Endometrial microvascular endothelial cells (primary cell): ENCODE results near the gene AKR1E2. TPM values are rescaled to one million over a fixed set of nuclear protein-coding genes. Genes with fewer than 3 reads are reported as not detected.

Experiments
- in situ Hi-C: cut with HindIII; loops from 2 replicates; pipeline ENCODE4 v1.10.0; 2017; ENCODE audit warnings: low sequenced_read_pairs, low pct_unique_long_range_greater_than_20kb; ENCODE audit errors: inconsistent ontology term
- total RNA-seq: library from RNA; depleted of rRNA; stranded (reverse); fragments of >200 nt; gene quantifications from one replicate; pipeline ENCODE4 v1.2.3, GENCODE V29; 2015; ENCODE audit errors: inconsistent ontology term

AKR1E2 gene
- total RNA-seq, 1 donor from 2014 or later, result 9.8 TPM

- in situ Hi-C loops, result no loop called here
These were observed 41.7 kb downstream of the AKR1E2 start for GRCh38 chr10:4867520-4868356.

DNA sequence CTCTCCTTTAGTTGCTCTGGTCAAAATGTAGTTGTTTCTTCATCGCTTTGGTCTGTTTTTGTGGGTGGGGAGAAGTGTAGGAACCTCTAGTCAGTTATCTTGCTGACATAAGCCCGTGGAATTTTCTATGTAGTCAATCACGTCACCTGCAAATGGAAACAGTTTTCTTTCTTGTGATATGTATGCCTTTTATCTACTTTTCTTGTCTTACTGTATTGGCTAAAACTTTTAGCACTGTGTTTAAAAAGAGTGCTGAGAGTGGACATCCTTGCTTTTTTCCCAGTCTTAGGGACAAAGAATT is 42.3 kb downstream of the AKR1E2 start:
- in situ Hi-C loops, result no loop called here

- in situ Hi-C loops, result no loop called here
These were observed 56.7 kb downstream of the AKR1E2 start for GRCh38 chr10:4882704-4883078.

DNA sequence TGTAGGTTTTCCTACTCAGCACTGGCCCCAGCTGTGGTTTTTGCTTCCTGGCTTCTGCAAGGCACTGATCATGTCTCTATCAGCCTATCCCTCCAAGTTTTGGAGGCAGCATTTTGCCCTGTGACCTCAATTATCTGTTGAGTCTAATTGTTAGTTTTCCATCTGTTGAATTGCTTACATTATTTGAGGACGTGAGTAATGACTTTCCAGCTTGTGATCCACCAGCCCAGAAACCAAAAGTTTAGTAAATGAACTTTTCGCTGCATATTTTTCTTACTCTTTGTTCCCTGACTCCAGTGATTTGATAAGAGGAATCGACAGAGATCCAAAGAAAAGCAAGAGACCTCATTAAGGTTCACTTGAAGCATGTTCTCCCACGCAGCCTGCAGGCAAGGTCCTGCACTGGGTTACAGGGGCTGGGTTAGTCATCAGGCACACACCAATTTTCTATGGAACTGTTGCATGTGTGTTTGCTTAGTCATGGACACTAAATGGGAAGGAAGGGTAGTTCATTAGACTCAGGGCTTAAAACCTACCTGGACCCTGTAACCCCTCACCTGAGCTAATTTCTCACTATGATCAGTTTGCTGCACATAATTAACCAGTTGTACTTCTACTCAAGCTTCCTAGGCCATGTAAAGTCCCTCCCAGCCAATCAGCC is 57.2 kb downstream of the AKR1E2 start:
- in situ Hi-C loops, result no loop called here

DNA sequence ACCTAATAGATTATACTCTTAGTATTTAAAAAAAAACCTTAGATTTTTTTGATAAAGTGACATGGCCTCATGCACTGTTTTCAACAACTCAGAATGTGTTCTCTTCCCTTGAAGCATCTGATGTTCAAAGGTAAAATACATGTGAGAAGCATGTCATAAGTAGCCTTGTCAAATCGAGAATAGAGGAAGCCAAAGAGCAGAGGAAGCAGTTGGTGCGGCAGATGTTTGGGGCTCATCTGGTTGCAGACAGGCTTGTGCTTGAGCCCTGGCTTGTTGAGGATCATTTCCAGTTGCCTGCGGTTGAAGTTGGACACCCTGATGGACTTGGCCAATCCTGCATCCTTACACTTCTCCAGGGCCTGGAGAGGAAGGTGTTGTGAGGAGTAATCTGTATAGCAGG is 59.2 kb downstream of the AKR1E2 start:
- in situ Hi-C loops, result no loop called here

GRCh38 chr10:4887501-4887900 is 61.5 kb downstream of the AKR1E2 start:
- in situ Hi-C loops, result no loop called here

GRCh38 chr10:4888236-4888635 is 62.2 kb downstream of the AKR1E2 start:
- in situ Hi-C loops, result no loop called here

GRCh38 chr10:4889959-4890358 is 64.0 kb downstream of the AKR1E2 start:
- in situ Hi-C loops, result no loop called here

DNA sequence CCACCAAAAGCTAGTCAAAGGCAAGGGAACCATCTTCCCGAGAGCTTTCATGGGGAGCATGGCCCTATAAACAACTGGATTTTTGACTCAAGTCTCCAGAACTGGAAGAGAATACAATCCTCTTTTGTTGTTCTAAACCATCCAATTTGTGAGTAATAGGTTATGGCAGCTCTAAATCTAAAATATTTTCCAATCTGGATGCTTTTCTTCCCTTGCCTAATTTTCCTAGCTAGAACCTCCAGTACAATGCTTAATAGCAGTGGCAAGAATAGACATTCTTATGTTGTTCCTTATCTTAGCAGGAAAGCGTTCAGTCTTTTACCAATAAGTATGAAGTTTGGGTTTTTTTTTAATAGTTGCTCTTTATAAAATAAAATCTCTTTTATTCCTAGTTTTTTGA is 66.7 kb downstream of the AKR1E2 start:
- in situ Hi-C loops, result no loop called here

GRCh38 chr10:4894335-4894734 is 68.3 kb downstream of the AKR1E2 start:
- in situ Hi-C loops, result no loop called here

Other genes with a start within 250 kb of the AKR1E2 start
- gene AKR1C1, start 137.2 kb downstream of the AKR1E2 start, total RNA-seq, result under 0.01 TPM
- not detected for gene AKR1C2, start 177.7 kb downstream of the AKR1E2 start, total RNA-seq